Subcutaneous abdominal adipose tissue (tissue), 5 donors: ENCODE data around the gene ACSM3.
"Not testable (repeated sequence)": the region's sequence is repeated elsewhere in the genome, so short reads cannot be mapped to it uniquely, and the experiment has no call there.

Source experiments
- H3K27ac ChIP-seq: one replicate; pipeline ENCODE4 v1.7.0; 2013; ENCODE audit warnings: low read depth, mild to moderate bottlenecking, inconsistent platforms, low read length, moderate library complexity
- H3K27me3 ChIP-seq, 5 donors: one replicate each; pipeline ENCODE4 v1.7.0; 2013; ENCODE audit warnings: low read length in 5 of 5, inconsistent platforms in 1 of 5; ENCODE audit not compliant: control insufficient read depth in 5 of 5, insufficient read depth in 4 of 5
- H3K36me3 ChIP-seq, 5 donors: one replicate each; pipeline ENCODE4 v1.7.0; 2013; ENCODE audit warnings: low read length in 5 of 5; ENCODE audit not compliant: control insufficient read depth in 5 of 5, insufficient read depth in 5 of 5
- H3K4me1 ChIP-seq, 5 donors: one replicate each; pipeline ENCODE4 v1.7.0; 2013; ENCODE audit warnings: low read length in 5 of 5, mild to moderate bottlenecking in 3 of 5, moderate library complexity in 1 of 5; ENCODE audit not compliant: control insufficient read depth in 5 of 5, insufficient read depth in 5 of 5
- H3K4me3 ChIP-seq, 5 donors: one replicate each; pipeline ENCODE4 v1.7.0; 2013; ENCODE audit warnings: low read length in 5 of 5, low read depth in 1 of 5
- H3K9ac ChIP-seq, 5 donors: one replicate each; pipeline ENCODE4 v1.7.0; 2013; ENCODE audit warnings: low read length in 5 of 5, mild to moderate bottlenecking in 4 of 5, moderate library complexity in 3 of 5
- H3K9me3 ChIP-seq, 5 donors: one replicate each; pipeline ENCODE4 v1.7.0; 2013; ENCODE audit warnings: low read length in 5 of 5; ENCODE audit not compliant: control insufficient read depth in 5 of 5
- donor health status: healthy.
- donor health status: healthy.
- donor health status: healthy.
- donor health status: healthy.
- donor health status: healthy.

The ACSM3 gene

DNA sequence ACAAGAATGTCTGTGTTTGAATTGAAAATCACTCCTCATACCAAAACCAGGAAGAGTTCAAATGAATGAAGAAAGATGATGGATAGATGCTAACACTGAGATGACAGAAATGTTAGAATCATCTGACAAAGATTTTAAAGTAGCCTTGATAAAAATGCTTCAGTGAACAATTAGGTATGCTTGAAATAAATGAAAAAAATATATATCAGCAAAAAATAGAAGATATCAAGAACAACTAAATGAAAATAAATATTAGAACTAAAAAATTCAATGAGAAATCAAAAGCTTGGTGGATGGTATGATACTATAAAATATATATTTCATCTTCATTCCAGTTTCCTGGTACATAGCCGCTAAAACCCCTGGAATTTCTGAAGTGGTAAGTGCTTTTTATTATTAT lies 8.6 kb upstream of the ACSM3 start:
- Histone ChIP-seq H3K27ac (no peak overlapping the region), H3K9me3 (no peaks in the 10 kb centered on the region), H3K36me3 (no peaks in the 10 kb centered on the region), H3K9ac (no peak overlapping the region), H3K4me3 (no peak overlapping the region), H3K4me1 (no peaks in the 10 kb centered on the region), H3K27me3 (no peaks in the 10 kb centered on the region)

DNA sequence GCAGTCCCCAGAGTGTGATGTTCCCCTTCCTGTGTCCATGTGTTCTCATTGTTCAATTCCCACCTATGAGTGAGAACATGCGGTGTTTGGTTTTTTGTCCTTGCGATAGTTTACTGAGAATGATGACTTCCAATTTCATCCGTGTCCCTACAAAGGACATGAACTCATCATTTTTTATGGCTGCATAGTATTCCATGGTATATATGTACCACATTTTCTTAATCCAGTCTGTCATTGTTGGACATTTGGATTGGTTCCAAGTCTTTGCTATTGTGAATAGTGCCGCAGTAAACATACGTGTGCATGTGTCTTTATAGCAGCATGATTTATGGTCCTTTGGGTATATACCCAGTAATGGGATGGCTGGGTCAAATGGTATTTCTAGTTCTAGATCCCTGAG lies 8.0 kb upstream of the ACSM3 start:
- H3K27me3 ChIP-seq, H3K4me3 ChIP-seq, H3K9me3 ChIP-seq, H3K9ac ChIP-seq, H3K36me3 ChIP-seq, H3K27ac ChIP-seq, H3K4me1 ChIP-seq: not testable (repeated sequence)

GRCh38 chr16:20760346-20760745 lies 3.5 kb upstream of the ACSM3 start:
- Histone ChIP-seq H3K9ac (no peak overlapping the region), H3K4me3 (no peak overlapping the region), H3K9me3 (no peaks in the 10 kb centered on the region), H3K27ac (no peak overlapping the region), H3K36me3 (no peaks in the 10 kb centered on the region), H3K4me1 (peaks cover 0 to 3% (median 3%) of the 10 kb centered on the region in 5 donors), H3K27me3 (no peaks in the 10 kb centered on the region)

- Histone ChIP-seq H3K36me3 (no peaks in the 10 kb centered on the region), H3K4me3 (no peak overlapping the region), H3K27me3 (no peaks in the 10 kb centered on the region), H3K9me3 (no peaks in the 10 kb centered on the region), H3K4me1 (peaks cover 0 to 3% (median 3%) of the 10 kb centered on the region in 5 donors), H3K9ac (no peak overlapping the region), H3K27ac (no peak overlapping the region)
Observed at GRCh38 chr16:20761175-20761574, 2.6 kb upstream of the ACSM3 start.

DNA sequence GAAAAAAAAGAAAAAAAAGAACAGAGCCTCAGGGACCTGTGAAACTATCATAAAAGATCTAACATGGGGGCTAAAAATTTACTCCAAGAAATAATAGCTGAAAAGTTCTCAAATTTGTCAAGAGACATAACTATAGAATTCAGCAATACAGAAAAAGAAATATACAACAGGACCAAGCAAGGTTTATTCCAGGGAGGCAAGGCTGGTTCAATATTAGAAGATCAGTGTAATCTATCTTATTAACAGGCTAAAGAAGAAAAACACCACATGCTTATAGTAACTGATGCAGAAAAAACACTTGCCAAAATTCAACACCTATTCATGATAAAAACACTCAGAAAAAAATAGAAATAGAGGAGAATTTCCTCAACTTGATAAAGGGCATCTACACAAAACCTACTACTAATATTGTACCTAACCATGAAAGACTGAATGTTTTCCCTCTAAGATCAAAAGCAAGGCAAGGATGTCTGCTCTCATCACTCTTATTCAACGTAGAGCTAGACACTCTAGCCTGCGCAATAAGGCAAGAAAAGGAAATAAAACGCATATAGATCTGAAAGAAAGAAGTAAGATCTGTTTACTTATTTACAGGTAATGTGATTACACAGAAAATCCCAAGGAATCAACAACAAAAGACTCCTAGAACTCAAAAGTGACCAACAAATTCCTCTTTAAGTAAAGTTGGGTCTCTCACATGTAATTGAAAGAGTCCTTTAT lies 1.2 kb upstream of the ACSM3 start:
- no peak overlapping the region for H3K4me3 ChIP-seq
- peaks cover 0 to 3% (median 3%) of the 10 kb centered on the region in 5 donors for H3K4me1 ChIP-seq
- H3K36me3 ChIP-seq: no peaks in the 10 kb centered on the region
- H3K9ac ChIP-seq: no peak overlapping the region
- no peak overlapping the region for H3K27ac ChIP-seq
- H3K9me3 ChIP-seq: no peaks in the 10 kb centered on the region
- no peaks in the 10 kb centered on the region for H3K27me3 ChIP-seq

- not testable (repeated sequence) for H3K4me1 ChIP-seq, H3K27ac ChIP-seq, H3K4me3 ChIP-seq, H3K27me3 ChIP-seq, H3K9ac ChIP-seq, H3K9me3 ChIP-seq, H3K36me3 ChIP-seq
Observed at GRCh38 chr16:20764448-20764847, 634 bp downstream of the ACSM3 start.

DNA sequence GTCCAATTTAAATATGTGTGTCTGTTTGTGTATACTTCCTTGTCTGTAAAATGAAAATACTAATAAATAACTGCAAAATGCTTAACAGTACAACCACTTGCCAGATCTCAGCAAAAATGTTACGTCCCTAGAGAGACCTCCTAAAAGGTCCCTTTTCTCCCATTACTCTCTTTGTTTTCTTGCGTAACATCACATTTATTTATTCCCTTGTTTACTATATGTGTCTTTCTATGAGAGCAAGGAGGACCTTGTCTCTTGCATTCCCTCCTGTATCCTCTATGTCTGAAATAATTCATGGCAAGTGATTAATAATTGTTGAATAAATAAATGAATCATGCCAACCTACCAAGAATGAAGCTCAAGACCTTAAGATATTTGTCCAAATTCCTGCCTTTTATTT lies 1.9 kb downstream of the ACSM3 start:
- no peak overlapping the region for H3K9ac ChIP-seq
- peaks cover 0 to 3% (median 3%) of the 10 kb centered on the region in 5 donors for H3K4me1 ChIP-seq
- no peaks in the 10 kb centered on the region for H3K36me3 ChIP-seq
- H3K27ac ChIP-seq: no peak overlapping the region
- H3K27me3 ChIP-seq: no peaks in the 10 kb centered on the region
- H3K4me3 ChIP-seq: no peak overlapping the region
- no peaks in the 10 kb centered on the region for H3K9me3 ChIP-seq

DNA sequence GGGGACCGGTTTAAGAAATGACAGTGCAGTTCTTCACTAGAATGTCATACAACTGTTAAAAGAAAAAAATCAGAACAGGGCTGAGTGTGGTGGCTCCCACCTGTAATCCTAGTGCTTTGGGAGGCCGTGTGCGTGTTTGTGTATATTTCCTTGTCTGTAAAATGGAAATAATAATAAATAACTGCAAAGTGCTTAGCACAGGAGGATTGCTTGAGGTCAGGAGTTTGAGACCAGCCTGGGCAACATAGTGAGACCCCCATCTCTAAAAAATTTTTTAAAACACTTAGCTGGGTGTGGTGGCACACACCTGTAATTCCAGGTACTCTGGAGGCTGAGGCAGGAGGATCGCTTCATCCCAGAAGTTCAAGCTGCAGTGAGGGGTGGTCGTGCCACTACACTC lies 2.5 kb downstream of the ACSM3 start:
- Histone ChIP-seq H3K4me1 (peaks cover 0 to 3% (median 3%) of the 10 kb centered on the region in 5 donors), H3K27ac (no peak overlapping the region), H3K9ac (no peak overlapping the region), H3K4me3 (no peak overlapping the region), H3K27me3 (no peaks in the 10 kb centered on the region), H3K9me3 (no peaks in the 10 kb centered on the region), H3K36me3 (no peaks in the 10 kb centered on the region)

DNA sequence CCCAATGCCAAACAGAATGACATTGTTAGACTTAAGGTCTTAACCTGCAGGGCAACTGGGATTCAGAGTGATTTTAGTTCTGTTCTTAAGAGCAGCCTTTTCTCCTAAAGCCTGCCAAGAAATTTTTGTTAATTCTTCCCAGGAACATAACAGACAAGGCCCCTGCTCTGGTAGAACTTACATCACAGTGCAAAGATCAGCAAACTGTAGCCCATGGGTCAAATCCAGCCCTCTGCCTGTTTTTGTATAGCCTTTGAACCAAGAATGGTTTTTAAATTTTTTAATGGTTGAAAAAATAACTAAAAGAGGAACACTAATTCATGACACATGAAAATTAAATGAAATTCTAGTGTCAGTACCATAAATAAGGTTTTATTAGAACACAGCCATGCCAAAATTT lies 3.8 kb downstream of the ACSM3 start:
- H3K4me3 ChIP-seq: no peak overlapping the region

DNA sequence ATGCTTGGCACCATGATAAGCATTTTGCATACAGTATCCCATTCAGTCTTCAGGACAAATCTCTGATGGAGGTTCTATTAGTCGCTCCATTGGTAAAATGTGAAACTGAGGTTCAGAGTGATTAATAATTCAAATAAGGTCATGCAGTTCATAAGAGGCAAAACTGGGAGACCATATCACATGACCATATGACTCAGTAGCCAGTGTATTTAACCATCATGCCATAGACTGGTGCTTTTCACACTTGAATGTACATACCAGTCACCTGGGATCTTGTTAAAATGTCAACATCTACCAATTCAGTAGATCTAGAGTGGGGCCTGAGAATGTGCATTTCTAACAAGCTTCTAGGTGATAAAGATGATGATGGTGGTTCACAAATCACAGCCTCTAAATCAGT lies 4.3 kb downstream of the ACSM3 start:
- Histone ChIP-seq H3K9me3 (no peaks in the 10 kb centered on the region), H3K9ac (no peak overlapping the region), H3K27me3 (no peaks in the 10 kb centered on the region), H3K27ac (no peak overlapping the region), H3K4me1 (peaks cover 0 to 3% (median 2%) of the 10 kb centered on the region in 5 donors), H3K36me3 (no peaks in the 10 kb centered on the region), H3K4me3 (no peak overlapping the region)

More for the DNA sequence above, 3.8 kb downstream of the ACSM3 start:
- Histone ChIP-seq H3K36me3 (no peaks in the 10 kb centered on the region), H3K27me3 (no peaks in the 10 kb centered on the region), H3K4me1 (peaks cover 0 to 3% (median 3%) of the 10 kb centered on the region in 5 donors), H3K9me3 (no peaks in the 10 kb centered on the region), H3K27ac (no peak overlapping the region), H3K9ac (no peak overlapping the region)
